VCaP (cell line): ENCODE measurements around the gene ANO10.
"Not testable (repeated sequence)": the region's sequence is repeated elsewhere in the genome, so short reads cannot be mapped to it uniquely, and the experiment has no call there.

Experiments used
- H3K27ac ChIP-seq: fragments of 450-650 bp; 2 replicates; pipeline ENCODE4 v1.5.1; 2017
- TF ChIP-seq, protein P1 (sequence below): fragments of 450-650 bp; conservative IDR thresholded peaks from 2 replicates; pipeline ENCODE4 v1.5.1; 2017; ENCODE audit warnings: mild to moderate bottlenecking, moderate library complexity

ANO10 gene

DNA sequence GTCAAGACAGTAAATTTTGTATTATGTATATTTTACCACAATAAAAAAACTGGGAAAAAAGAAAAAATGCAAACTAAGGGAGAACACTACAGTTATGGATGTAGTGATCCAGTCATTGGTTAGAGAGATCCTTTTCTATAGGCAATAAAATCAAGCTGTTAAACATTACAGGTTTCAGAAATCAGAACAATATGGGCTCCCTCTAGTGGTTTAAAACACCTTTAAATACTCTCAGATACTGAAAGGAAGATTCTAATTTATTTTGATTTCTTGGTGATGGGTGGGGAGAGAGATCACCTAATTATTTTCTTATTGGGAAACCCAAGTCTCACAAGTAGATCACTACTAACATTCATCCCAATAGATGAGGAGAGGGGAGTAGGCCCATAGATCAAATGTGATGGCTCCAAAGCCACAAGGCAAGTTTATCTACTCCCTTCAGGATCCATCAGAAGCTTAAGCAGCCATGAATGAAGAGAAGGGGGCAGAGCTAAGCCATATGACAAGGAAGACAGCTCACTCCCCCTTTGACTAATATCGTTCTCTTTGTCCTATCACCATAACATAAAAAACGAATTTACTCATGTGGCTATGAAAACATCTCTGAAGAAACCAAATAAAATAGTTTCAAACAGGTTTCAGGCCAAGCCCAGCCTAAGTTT, 118.6 kb downstream of the ANO10 start:
- TF ChIP-seq, protein P1, sequence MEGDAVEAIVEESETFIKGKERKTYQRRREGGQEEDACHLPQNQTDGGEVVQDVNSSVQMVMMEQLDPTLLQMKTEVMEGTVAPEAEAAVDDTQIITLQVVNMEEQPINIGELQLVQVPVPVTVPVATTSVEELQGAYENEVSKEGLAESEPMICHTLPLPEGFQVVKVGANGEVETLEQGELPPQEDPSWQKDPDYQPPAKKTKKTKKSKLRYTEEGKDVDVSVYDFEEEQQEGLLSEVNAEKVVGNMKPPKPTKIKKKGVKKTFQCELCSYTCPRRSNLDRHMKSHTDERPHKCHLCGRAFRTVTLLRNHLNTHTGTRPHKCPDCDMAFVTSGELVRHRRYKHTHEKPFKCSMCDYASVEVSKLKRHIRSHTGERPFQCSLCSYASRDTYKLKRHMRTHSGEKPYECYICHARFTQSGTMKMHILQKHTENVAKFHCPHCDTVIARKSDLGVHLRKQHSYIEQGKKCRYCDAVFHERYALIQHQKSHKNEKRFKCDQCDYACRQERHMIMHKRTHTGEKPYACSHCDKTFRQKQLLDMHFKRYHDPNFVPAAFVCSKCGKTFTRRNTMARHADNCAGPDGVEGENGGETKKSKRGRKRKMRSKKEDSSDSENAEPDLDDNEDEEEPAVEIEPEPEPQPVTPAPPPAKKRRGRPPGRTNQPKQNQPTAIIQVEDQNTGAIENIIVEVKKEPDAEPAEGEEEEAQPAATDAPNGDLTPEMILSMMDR: peak; percentile 82
- H3K27ac ChIP-seq: peak overlapping the region; percentile 60

DNA sequence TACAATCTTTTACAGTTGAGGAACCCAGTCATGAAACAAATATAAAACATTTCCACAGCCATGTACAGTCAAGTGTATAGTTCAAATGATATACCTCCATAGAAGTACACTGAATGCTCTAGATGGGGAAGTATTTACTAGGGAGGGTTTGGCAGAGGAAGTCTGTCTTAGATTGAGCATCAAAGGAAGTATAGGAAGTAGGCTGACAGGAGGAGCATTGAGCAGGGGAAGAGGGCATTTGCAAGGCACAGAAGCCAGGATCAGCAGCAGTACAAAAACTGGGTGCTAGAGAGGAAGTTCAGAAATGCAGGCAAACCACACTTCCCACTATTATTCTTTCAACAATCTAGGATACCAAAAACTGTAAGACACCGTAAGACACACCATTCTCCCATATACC, 122.6 kb downstream of the ANO10 start:
- no peak overlapping the region for H3K27ac ChIP-seq
- TF ChIP-seq, protein P1: no peak

DNA sequence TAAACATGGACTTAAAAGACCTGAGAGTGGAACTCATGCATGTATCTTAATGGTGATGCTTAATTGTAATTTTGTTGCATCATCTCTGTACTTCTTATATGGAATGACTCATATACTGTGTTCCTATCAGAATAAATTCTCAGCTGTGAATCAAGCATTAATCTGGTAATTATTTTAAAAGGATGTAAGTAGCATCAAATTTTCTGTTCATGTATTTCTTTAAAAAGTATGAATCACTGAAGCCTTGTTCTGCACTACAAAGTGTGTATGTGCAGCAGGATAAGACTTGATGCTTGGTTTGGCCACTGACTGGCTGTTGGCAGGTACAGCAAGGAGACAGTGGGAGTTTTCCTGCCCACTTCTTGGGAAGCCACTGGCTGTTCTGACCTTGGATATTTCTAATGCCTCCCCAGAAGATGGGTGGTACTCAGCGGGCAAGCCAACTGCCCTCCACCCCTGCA, 123.9 kb downstream of the ANO10 start:
- TF ChIP-seq, protein P1: no peak

DNA sequence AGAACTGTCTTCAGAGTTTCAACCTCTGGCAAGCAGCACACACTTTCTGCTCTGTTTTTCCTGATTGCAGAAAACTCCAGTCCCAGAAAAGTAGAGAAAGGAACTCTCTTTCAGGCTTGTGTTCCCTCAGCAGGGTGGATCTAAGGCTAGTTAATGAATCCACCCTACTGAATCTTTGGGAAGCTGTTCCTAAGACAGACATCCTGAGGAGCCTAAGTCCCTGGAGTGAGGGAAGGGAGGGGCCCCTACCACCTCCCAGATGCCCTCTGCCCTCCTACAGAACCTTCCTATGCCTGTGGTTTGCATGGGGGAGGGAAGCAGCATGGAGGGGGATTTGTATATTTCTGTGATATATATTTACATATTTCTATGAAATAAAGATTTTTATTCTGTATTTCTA, 124.4 kb downstream of the ANO10 start:
- TF ChIP-seq, protein P1: no peak
- no peak overlapping the region for H3K27ac ChIP-seq

More for the DNA sequence above, 123.9 kb downstream of the ANO10 start:
- no peak overlapping the region for H3K27ac ChIP-seq

DNA sequence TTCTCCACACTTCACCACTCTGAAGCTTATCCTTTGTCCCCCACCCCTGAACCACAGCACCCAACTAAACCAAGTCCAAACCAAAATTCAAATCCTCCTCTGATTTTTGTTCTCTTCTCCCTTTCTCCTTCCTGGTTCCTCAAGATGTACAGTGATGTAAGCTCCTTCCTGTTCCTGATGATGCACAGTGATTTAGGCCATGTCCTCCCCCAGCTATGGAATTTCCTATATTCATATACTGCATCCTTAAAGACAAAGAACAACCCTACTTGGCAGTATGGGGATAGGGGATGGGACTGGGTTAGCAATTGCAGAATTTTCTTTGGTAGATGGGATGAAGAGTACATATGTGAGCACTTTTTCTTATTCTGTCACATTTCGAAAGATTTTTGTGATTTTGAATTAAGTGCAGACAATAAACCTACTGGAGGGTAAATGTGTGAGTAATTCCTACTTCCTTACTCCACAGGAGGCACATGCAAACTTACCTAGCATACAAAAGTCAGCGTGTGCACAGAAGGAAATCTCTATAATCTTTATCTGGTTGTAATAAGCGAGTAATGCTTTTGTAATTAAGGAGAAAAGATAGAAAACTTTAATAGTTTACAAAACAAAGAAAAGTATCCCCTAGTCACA, 125.0 kb downstream of the ANO10 start:
- TF ChIP-seq, protein P1: no peak
- no peak overlapping the region for H3K27ac ChIP-seq

DNA sequence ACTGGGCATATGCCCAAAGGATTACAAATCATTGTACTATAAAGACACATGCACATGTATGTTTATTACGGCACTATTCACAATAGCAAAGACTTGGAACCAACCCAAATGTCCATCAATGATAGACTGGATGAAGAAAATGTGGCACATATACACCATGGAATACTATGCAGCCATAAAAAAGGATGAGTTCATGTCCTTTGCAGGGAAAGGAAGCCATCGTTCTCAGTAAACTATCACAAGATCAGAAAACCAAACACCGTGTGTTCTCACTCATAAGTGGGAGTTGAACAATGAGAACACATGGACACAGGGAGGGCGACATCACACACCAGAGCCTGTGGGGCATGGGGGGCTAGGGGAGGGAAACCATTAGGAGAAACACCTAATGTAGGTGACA, 128.9 kb downstream of the ANO10 start:
- not testable (repeated sequence) for H3K27ac ChIP-seq

DNA sequence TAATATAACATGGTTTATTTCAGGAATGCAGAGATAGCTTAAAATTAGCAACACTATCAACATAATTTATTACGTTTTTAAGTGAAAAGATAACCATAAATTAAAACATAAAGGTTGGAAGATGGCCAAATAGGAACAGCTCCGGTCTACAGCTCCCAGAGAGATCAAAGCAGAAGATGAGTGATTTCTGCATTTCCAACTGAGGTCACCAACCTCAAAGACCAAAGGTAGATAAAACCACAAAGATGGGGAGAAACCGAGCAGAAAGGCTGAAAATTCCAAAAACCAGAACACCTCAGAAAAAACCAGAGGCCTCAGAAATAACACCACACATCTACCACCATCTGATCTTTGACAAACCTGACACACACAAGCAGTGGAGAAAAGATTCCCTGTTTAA, 130.0 kb downstream of the ANO10 start:
- H3K27ac ChIP-seq: not testable (repeated sequence)

DNA sequence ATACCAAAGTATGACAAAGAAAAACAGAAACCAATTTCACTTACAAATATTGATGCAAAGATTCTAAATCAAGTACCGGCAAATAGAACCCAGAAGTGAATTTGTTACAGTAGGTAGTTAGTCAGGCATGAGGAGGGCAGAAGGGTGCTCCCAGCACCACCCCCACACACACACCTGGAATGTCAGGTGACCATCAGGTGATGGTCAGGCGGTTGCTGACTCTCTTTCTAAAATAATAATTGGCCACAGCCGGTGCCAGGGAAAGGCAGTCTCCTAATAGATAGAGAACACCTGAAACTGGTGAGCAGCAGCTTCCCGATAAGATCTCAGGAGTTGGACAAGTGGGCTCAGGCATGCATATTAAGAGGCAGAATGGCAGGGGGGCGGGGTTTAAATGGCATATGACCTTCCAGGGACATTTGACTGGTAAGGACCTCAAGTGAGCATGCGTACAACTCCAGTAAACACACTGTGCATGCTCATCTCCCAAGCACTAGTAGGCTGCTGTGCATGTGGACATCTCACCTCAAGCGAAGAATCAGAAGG, 131.1 kb downstream of the ANO10 start:
- H3K27ac ChIP-seq: no peak overlapping the region
- TF ChIP-seq, protein P1: no peak
